GM12878 (cell line): ENCODE data around the gene SPRTN. TPM values are rescaled to one million over a fixed set of nuclear protein-coding genes. Genes with fewer than 3 reads are reported as not detected.

Experiments used
- ATAC-seq: fragments of 200-7000 bp; cut with Tn5 transposase; 3 replicates; pipeline ENCODE4 v1.9.1; 2020; ENCODE audit warnings: mild to moderate bottlenecking, moderate library complexity
- BruUV-seq: library from RNA; stranded (reverse); fragments of 400-500 nt; replicated peaks from 2 replicates; lab custom pipeline; 2021; lab: Mats Ljungman, UMichigan
- CTCF ChIA-PET: fragments of 300-600 bp; sonication (Branson Sonifier 250); formaldehyde crosslinking; extraction: SDS; loops from one replicate; lab custom pipeline; 2021; ENCODE audit warnings: inconsistent platforms; lab: Yijun Ruan, JAX
- POLR2A ChIA-PET: fragments of 350-600 bp; formaldehyde crosslinking; extraction: SDS; loops from one replicate; lab custom pipeline; 2021; ENCODE audit warnings: inconsistent platforms; lab: Charles Lee
- RAD21 ChIA-PET: fragments of 300-600 bp; sonication (Branson Sonifier 250); formaldehyde crosslinking; loops from one replicate; lab custom pipeline; 2023; ENCODE audit warnings: antibody characterized with exemption; ENCODE audit not compliant: unreplicated experiment; lab: Charles Lee
- SMC1A ChIA-PET: fragments of 300-600 bp; sonication (Branson Sonifier 250); formaldehyde crosslinking; loops from one replicate; lab custom pipeline; 2023; ENCODE audit not compliant: unreplicated experiment, uncharacterized antibody; lab: Charles Lee
- DNase-seq: peaks from one replicate; pipeline ENCODE4 v3.0.0-alpha.2; 2011; ENCODE audit warnings: low read depth, low spot score
- FAIRE-seq: peaks from 3 replicates; lab custom pipeline; 2011; peaks lifted over from hg19 to GRCh38; lab: Jason Lieb, UNC
- H2AFZ ChIP-seq: 2 replicates; pipeline ENCODE4 v1.6.0; 2011; ENCODE audit warnings: low read depth, low read length, control low read depth; ENCODE audit not compliant: control insufficient read depth
- H3K27ac ChIP-seq: 2 replicates; pipeline ENCODE4 v1.5.1; 2011; ENCODE audit warnings: control low read depth; ENCODE audit not compliant: control insufficient read depth, insufficient read depth
- H3K27me3 ChIP-seq, 2 experiments: replicated peaks in 1 of 2; 2 replicates each; pipeline versions ENCODE4 v1.6.0 to v1.6.1; 2011; ENCODE audit warnings: low read length in 1 of 2; ENCODE audit not compliant: control insufficient read depth in 2 of 2, insufficient read depth in 2 of 2
- H3K36me3 ChIP-seq, 2 experiments: 2 replicates each; pipeline ENCODE4 v1.5.1; 2011; ENCODE audit warnings: low read length in 1 of 2; ENCODE audit not compliant: control insufficient read depth in 2 of 2, insufficient read depth in 2 of 2
- H3K4me1 ChIP-seq: 2 replicates; pipeline ENCODE4 v1.6.1; 2011; ENCODE audit warnings: mild to moderate bottlenecking, low read length, moderate library complexity, mixed read lengths; ENCODE audit not compliant: control insufficient read depth, insufficient read depth
- H3K4me2 ChIP-seq: 2 replicates; pipeline ENCODE4 v1.6.0; 2011; ENCODE audit warnings: control low read depth; ENCODE audit not compliant: control insufficient read depth, insufficient read depth
- H3K4me3 ChIP-seq: fragments of 200-600 bp; sonication (generic); 2 replicates; pipeline ENCODE4 v1.5.1; 2016
- H3K79me2 ChIP-seq: 2 replicates; pipeline ENCODE4 v1.6.0; 2011; ENCODE audit warnings: low read length; ENCODE audit not compliant: control insufficient read depth, insufficient read depth
- H3K9ac ChIP-seq: 2 replicates; pipeline ENCODE4 v1.8.0; 2011; ENCODE audit warnings: low read length, control low read depth, mixed read lengths; ENCODE audit not compliant: control insufficient read depth, insufficient read depth
- H3K9me3 ChIP-seq: replicated peaks from 3 replicates; pipeline ENCODE4 v1.5.1; 2011; ENCODE audit warnings: mild to moderate bottlenecking, low read length; ENCODE audit not compliant: control insufficient read depth, insufficient read depth
- H4K20me1 ChIP-seq: 2 replicates; pipeline ENCODE4 v1.6.0; 2011; ENCODE audit not compliant: control insufficient read depth, insufficient read depth
- BCL3 ChIP-seq: IDR thresholded peaks from 2 replicates; pipeline ENCODE4 v1.6.1; 2011; ENCODE audit warnings: borderline replicate concordance, low read depth, mild to moderate bottlenecking, moderate library complexity, low read length; ENCODE audit not compliant: insufficient read depth, poor library complexity, severe bottlenecking
- CBX3 ChIP-seq: fragments of 200-600 bp; sonication (generic); IDR thresholded peaks from 2 replicates; pipeline ENCODE4 v1.6.1; 2016; ENCODE audit warnings: low read depth, borderline replicate concordance
- CREM ChIP-seq: IDR thresholded peaks from 2 replicates; pipeline ENCODE4 v1.6.1; 2014; ENCODE audit warnings: antibody characterized with exemption, low read depth
- ESRRA ChIP-seq: IDR thresholded peaks from 2 replicates; pipeline ENCODE4 v1.6.1; 2012; ENCODE audit warnings: mild to moderate bottlenecking, low read length, improper control_type of control experiment
- FOXK2 ChIP-seq: fragments of 450-650 bp; IDR thresholded peaks from 2 replicates; pipeline ENCODE4 v1.6.1; 2017; ENCODE audit warnings: mild to moderate bottlenecking, moderate library complexity
- HDGF ChIP-seq: fragments of 450-650 bp; IDR thresholded peaks from 2 replicates; pipeline ENCODE4 v1.6.1; 2016; ENCODE audit warnings: antibody characterized with exemption
- JUND ChIP-seq: IDR thresholded peaks from 2 replicates; pipeline ENCODE4 v1.6.1; 2012; ENCODE audit warnings: low read depth, mild to moderate bottlenecking, low read length, improper control_type of control experiment, moderate library complexity
- MEF2B ChIP-seq: fragments of 450-650 bp; IDR thresholded peaks from 2 replicates; pipeline ENCODE4 v1.6.1; 2018; ENCODE audit warnings: mild to moderate bottlenecking, moderate library complexity; ENCODE audit not compliant: partially characterized antibody, poor library complexity, severe bottlenecking
- RUNX3 ChIP-seq: IDR thresholded peaks from 2 replicates; pipeline ENCODE4 v1.6.1; 2012; ENCODE audit warnings: low read length, inconsistent platforms
- SMAD1 ChIP-seq: fragments of 450-650 bp; IDR thresholded peaks from 2 replicates; pipeline ENCODE4 v1.6.1; 2018; ENCODE audit warnings: mild to moderate bottlenecking, low read depth; ENCODE audit not compliant: partially characterized antibody
- STAT1 ChIP-seq: fragments of 450-650 bp; conservative IDR thresholded peaks from 2 replicates; pipeline ENCODE4 v1.6.1; 2014; ENCODE audit warnings: antibody characterized with exemption, mild to moderate bottlenecking
- ZNF207 ChIP-seq: fragments of 450-650 bp; IDR thresholded peaks from 2 replicates; pipeline ENCODE4 v1.6.1; 2014; ENCODE audit warnings: antibody characterized with exemption, mild to moderate bottlenecking, borderline replicate concordance
- ZNF592 ChIP-seq: fragments of 450-650 bp; IDR thresholded peaks from 2 replicates; pipeline ENCODE4 v1.6.1; 2017; ENCODE audit warnings: mild to moderate bottlenecking, moderate library complexity
- WGBS: methylation state at CpG from one replicate; pipeline ENCODE4 v1.1.6; 2016; ENCODE audit warnings: low lambda C conversion rate; ENCODE audit not compliant: insufficient replicate concordance, insufficient coverage; ENCODE audit errors: missing lambda C conversion rate; 5-methylcytosine and 5-hydroxymethylcytosine counted together
- in situ Hi-C: fragments of 300-500 bp; cut with MboI; formaldehyde crosslinking; loops from 9 replicates; pipeline ENCODE4 v1.14.3; 2018; ENCODE audit warnings: mixed read lengths
- intact Hi-C: fragments of 100-400 bp; cut with micrococcal nuclease; formaldehyde crosslinking; loops from one replicate; pipeline ENCODE4 v1.14.2; 2022; ENCODE audit not compliant: unreplicated experiment
- polyA plus RNA-seq, 11 experiments: library from polyadenylated mRNA; depleted of rRNA in 4 of 11; unstranded in 6 of 11; stranded (reverse) in 5 of 11; fragments of >200 nt; fragmentation: Nextera tagmentation in 4 of 11; fragmentation: Illumina TruSeq in 1 of 11; extraction: Ambion mirVana in 4 of 11; extraction: Trizol in 1 of 11; gene quantifications; 1 replicate in 1 of 11; 2 replicates in 10 of 11; pipeline versions ENCODE4 v1.2.1 to v1.2.3, GENCODE V29; 2011 to 2016; ENCODE audit warnings: inconsistent platforms in 2 of 11, missing spikeins in 2 of 11, low read depth in 1 of 11
- total RNA-seq, 4 experiments: library from RNA; depleted of rRNA in 3 of 4; stranded (reverse); fragments of >200 nt in 3 of 4; fragmentation: Illumina TruSeq in 1 of 4; extraction: Trizol in 1 of 4; gene quantifications; 2 replicates each; pipeline versions ENCODE4 v1.2.1 to v1.2.3, GENCODE V29; 2013 to 2021
- TF ChIP-seq, protein P1 (sequence below): fragments of 450-650 bp; IDR thresholded peaks from 2 replicates; pipeline ENCODE4 v1.6.1; 2016; ENCODE audit warnings: mild to moderate bottlenecking
- TF ChIP-seq, protein P2 (sequence below): IDR thresholded peaks from 2 replicates; pipeline ENCODE4 v1.6.1; 2011; ENCODE audit warnings: mild to moderate bottlenecking, low read depth, low read length, moderate library complexity; ENCODE audit not compliant: insufficient replicate concordance

Gene SPRTN
- total and polyA plus RNA-seq, 10 of the 15 experiments (the other 5 are each of a cell fraction or from before 2014, with no cell fraction given) = 4.4 to 16.5 (median 12.1) TPM

DNA sequence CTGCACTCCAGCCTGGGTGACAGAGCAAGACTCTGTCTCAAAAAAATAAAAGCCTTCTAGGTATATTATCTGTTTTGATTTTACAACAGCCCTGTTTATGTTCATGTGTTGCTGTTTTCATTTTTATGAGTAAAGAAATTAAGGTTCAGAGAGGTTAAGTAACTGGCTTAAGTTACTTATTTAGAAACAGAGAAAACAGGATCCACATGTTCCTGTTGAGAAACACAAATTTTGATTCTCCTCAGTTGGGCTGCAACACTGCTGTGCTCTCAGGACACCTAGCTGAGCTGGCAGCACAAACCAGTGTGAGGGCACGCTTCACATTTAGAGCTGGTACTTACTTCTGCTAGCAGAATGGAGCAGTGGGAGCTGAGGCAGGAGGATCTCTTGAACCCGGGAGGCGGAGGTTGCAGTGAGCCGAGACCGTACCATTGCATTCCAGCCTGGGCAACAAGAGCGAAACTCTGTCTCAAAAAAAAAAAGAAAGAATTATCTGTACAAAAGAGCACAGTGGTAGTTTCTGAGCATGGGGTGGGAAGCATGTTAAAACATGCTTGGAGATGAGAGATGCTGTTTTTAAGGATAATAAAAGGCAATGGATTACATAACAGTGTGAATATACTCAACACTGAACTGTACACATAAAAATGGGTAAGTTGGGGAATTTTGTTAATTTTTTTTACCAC, 2.4 kb downstream of the SPRTN start:
- no TSS peak for BruUV-seq
- TF ChIP-seq, protein P1, sequence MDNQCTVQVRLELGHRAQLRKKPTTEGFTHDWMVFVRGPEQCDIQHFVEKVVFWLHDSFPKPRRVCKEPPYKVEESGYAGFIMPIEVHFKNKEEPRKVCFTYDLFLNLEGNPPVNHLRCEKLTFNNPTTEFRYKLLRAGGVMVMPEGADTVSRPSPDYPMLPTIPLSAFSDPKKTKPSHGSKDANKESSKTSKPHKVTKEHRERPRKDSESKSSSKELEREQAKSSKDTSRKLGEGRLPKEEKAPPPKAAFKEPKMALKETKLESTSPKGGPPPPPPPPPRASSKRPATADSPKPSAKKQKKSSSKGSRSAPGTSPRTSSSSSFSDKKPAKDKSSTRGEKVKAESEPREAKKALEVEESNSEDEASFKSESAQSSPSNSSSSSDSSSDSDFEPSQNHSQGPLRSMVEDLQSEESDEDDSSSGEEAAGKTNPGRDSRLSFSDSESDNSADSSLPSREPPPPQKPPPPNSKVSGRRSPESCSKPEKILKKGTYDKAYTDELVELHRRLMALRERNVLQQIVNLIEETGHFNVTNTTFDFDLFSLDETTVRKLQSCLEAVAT = no peak
- TF ChIP-seq CBX3 (no peak), FOXK2 (no peak), SMAD1 (no peak), BCL3 (no peak), ZNF207 (no peak), HDGF (no peak), ESRRA (no peak), MEF2B (no peak), STAT1 (no peak), CREM (no peak), ZNF592 (no peak), RUNX3 (no peak), JUND (no peak)
- TF ChIP-seq, protein P2, sequence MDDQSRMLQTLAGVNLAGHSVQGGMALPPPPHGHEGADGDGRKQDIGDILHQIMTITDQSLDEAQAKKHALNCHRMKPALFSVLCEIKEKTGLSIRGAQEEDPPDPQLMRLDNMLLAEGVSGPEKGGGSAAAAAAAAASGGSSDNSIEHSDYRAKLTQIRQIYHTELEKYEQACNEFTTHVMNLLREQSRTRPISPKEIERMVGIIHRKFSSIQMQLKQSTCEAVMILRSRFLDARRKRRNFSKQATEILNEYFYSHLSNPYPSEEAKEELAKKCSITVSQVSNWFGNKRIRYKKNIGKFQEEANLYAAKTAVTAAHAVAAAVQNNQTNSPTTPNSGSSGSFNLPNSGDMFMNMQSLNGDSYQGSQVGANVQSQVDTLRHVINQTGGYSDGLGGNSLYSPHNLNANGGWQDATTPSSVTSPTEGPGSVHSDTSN = no peak

More for the DNA sequence above, 2.4 kb downstream of the SPRTN start:
- Histone ChIP-seq H3K27me3 (no peaks in the 10 kb centered on the region), H4K20me1 (no peaks in the 10 kb centered on the region; the same call in 1 of the 2 replicates), H3K36me3 (no peaks in the 10 kb centered on the region), H3K4me2 (no peak overlapping the region), H3K9me3 (no peaks in the 10 kb centered on the region), H2AFZ (no peak overlapping the region), H3K4me1 (peaks cover 8% of the 10 kb centered on the region), H3K79me2 (peaks cover 40% of the 10 kb centered on the region), H3K27ac (no peak overlapping the region), H3K9ac (no peak overlapping the region), H3K4me3 (no peak overlapping the region)
- DNase-seq = no peak
- ChIA-PET SMC1A (interaction anchor here (0.7 kb wide), 1 partner anchor 171 kb away, joined by 6 read pairs; no protein-coding TSS in a partner anchor), CTCF (interaction anchor here (1.0 to 1.3 kb wide), 2 partner anchors 17 to 263 kb away, joined by 3 read pairs; no protein-coding TSS in a partner anchor), POLR2A (interaction anchor here (1.0 kb wide), 1 partner anchor 9 kb away, joined by 3 read pairs; no protein-coding TSS in a partner anchor), RAD21 (interaction anchor here (1.0 to 1.2 kb wide), 2 partner anchors 70 to 75 kb away, joined by 3 read pairs; no protein-coding TSS in a partner anchor)
- in situ Hi-C loops (no loop called here), intact Hi-C loops (no loop called here)
- no peak for FAIRE-seq
- ATAC-seq = no peak
- 100% methylated on average over 3 of the region's 6 CpGs for WGBS
